A204.1 (cell line): ENCODE measurements around the gene SOX2.
"Not testable (repeated sequence)": the region's sequence is repeated elsewhere in the genome, so short reads cannot be mapped to it uniquely, and the experiment has no call there.

Experiments used
- FAIRE-seq: peaks from 2 replicates; lab custom pipeline; 2012; peaks lifted over from hg19 to GRCh38; lab: Jason Lieb, UNC

The SOX2 gene

GRCh38 chr3:181757694-181758306, 46.1 kb downstream of the SOX2 start:
- FAIRE-seq: no peak

- no peak for FAIRE-seq
These were observed 50.2 kb downstream of the SOX2 start for GRCh38 chr3:181761906-181762305.

GRCh38 chr3:181764033-181764432, 52.3 kb downstream of the SOX2 start:
- FAIRE-seq: not testable (repeated sequence)
